ENCODE data around the gene ENPEP.
"Not testable (repeated sequence)": the region's sequence is repeated elsewhere in the genome, so short reads cannot be mapped to it uniquely, and the experiment has no call there.

Gene ENPEP

GRCh38 chr4:110520886-110521285, 44.9 kb downstream of the ENPEP start:
- no peak for DNase-seq (ENCODE audit: low read depth)

GRCh38 chr4:110526589-110526988, 50.6 kb downstream of the ENPEP start:
- no peak for DNase-seq (ENCODE audit: low read depth)

- DNase-seq (ENCODE audit: low read depth) = no peak
Measured at GRCh38 chr4:110527156-110527555, 51.2 kb downstream of the ENPEP start.

- DNase-seq (ENCODE audit: low read depth) = no peak
Measured at GRCh38 chr4:110532901-110533589, 57.1 kb downstream of the ENPEP start.

- DNase-seq (ENCODE audit: low read depth) = no peak
Measured at GRCh38 chr4:110533590-110533910, 57.6 kb downstream of the ENPEP start.

- peak; percentile 96 for DNase-seq (ENCODE audit: low read depth)
Measured at GRCh38 chr4:110533940-110534339, 58.0 kb downstream of the ENPEP start.

GRCh38 chr4:110540581-110540980, 64.6 kb downstream of the ENPEP start:
- no peak for DNase-seq (ENCODE audit: low read depth)

- peak; percentile 91 for DNase-seq (ENCODE audit: low read depth)
Measured at GRCh38 chr4:110540982-110541451, 65.1 kb downstream of the ENPEP start.

- DNase-seq (ENCODE audit: low read depth) = peak; percentile 16
Measured at GRCh38 chr4:110543577-110543976, 67.6 kb downstream of the ENPEP start.

- DNase-seq (ENCODE audit: low read depth) = no peak
Measured at GRCh38 chr4:110544594-110544993, 68.6 kb downstream of the ENPEP start.

- peak; percentile 69 for DNase-seq (ENCODE audit: low read depth)
Measured at GRCh38 chr4:110550260-110550659, 74.3 kb downstream of the ENPEP start.

GRCh38 chr4:110553197-110553596, 77.2 kb downstream of the ENPEP start:
- DNase-seq (ENCODE audit: low read depth) = no peak

GRCh38 chr4:110567214-110567613, 91.3 kb downstream of the ENPEP start:
- no peak for DNase-seq (ENCODE audit: low read depth)

GRCh38 chr4:110576696-110577095, 100.7 kb downstream of the ENPEP start:
- DNase-seq (ENCODE audit: low read depth) = not testable (repeated sequence)

- peak; percentile 78 for DNase-seq (ENCODE audit: low read depth)
Measured at GRCh38 chr4:110586131-110586850, 110.3 kb downstream of the ENPEP start.

- DNase-seq (ENCODE audit: low read depth) = no peak
Measured at GRCh38 chr4:110587666-110588285, 111.8 kb downstream of the ENPEP start.

- DNase-seq (ENCODE audit: low read depth) = peak; percentile 37
Measured at GRCh38 chr4:110589297-110589696, 113.3 kb downstream of the ENPEP start.

GRCh38 chr4:110595583-110595982, 119.6 kb downstream of the ENPEP start:
- no peak for DNase-seq (ENCODE audit: low read depth)

- DNase-seq (ENCODE audit: low read depth) = no peak
Measured at GRCh38 chr4:110596431-110596830, 120.5 kb downstream of the ENPEP start.

GRCh38 chr4:110597582-110597981, 121.6 kb downstream of the ENPEP start:
- DNase-seq (ENCODE audit: low read depth) = no peak

- no peak for DNase-seq (ENCODE audit: low read depth)
Measured at GRCh38 chr4:110602061-110602460, 126.1 kb downstream of the ENPEP start.

- DNase-seq (ENCODE audit: low read depth) = no peak
Measured at GRCh38 chr4:110605077-110605476, 129.1 kb downstream of the ENPEP start.

- DNase-seq (ENCODE audit: low read depth) = no peak
Measured at GRCh38 chr4:110609044-110609750, 133.2 kb downstream of the ENPEP start.

All from ELR (cell line).